Endothelial cell (in vitro differentiated cells): Measurements from ENCODE around the gene VPS36. TPM values are rescaled to one million over a fixed set of nuclear protein-coding genes. Genes with fewer than 3 reads are reported as not detected.

Source experiments
- DNase-seq: peaks from one replicate; pipeline ENCODE4 v3.0.0; 2021; ENCODE audit warnings: low spot score
- H3K27ac Mint-ChIP-seq: one replicate; pipeline ENCODE4 v1.8.0; 2021; ENCODE audit warnings: mixed read lengths, inconsistent platforms; ENCODE audit not compliant: unreplicated experiment
- H3K27me3 Mint-ChIP-seq: one replicate; pipeline ENCODE4 v1.8.0; 2021; ENCODE audit warnings: mild to moderate bottlenecking, moderate library complexity, mixed read lengths, inconsistent platforms; ENCODE audit not compliant: unreplicated experiment
- H3K36me3 Mint-ChIP-seq: one replicate; pipeline ENCODE4 v1.8.0; 2021; ENCODE audit warnings: mild to moderate bottlenecking, low read depth, mixed read lengths, inconsistent platforms; ENCODE audit not compliant: unreplicated experiment
- H3K4me1 Mint-ChIP-seq: one replicate; pipeline ENCODE4 v1.8.0; 2021; ENCODE audit warnings: mild to moderate bottlenecking, mixed read lengths, inconsistent platforms; ENCODE audit not compliant: unreplicated experiment
- H3K4me3 Mint-ChIP-seq: one replicate; pipeline ENCODE4 v1.8.0; 2021; ENCODE audit warnings: mild to moderate bottlenecking, mixed read lengths, inconsistent platforms; ENCODE audit not compliant: unreplicated experiment
- H3K9me3 Mint-ChIP-seq: one replicate; pipeline ENCODE4 v1.8.0; 2021; ENCODE audit warnings: mixed read lengths, inconsistent platforms; ENCODE audit not compliant: unreplicated experiment
- CTCF ChIP-seq: fragments of 200-600 bp; sonication (generic); IDR thresholded peaks from one replicate; pipeline ENCODE4 v1.5.0; 2021; ENCODE audit warnings: antibody characterized with exemption; ENCODE audit not compliant: unreplicated experiment
- total RNA-seq: library from RNA; stranded (reverse); fragmentation: NEBNext Ultra II Directional; extraction: Animal tissue kit (Norgen Biotek cat#: 25700); gene quantifications from one replicate; pipeline ENCODE4 v1.2.1, GENCODE V29; 2021; ENCODE audit not compliant: unreplicated experiment

The VPS36 gene
- total RNA-seq, 1 donor from 2014 or later: 51.6 TPM

GRCh38 chr13:52447815-52448552, 2.5 kb downstream of the VPS36 start:
- Mint-ChIP-seq H3K4me1 (peaks cover 29% of the 10 kb centered on the region), H3K9me3 (no peaks in the 10 kb centered on the region), H3K27me3 (peaks cover 6% of the 10 kb centered on the region), H3K4me3 (peak overlapping the region; percentile 38), H3K36me3 (peaks cover 8% of the 10 kb centered on the region), H3K27ac (no peak overlapping the region)
- no peak for TF ChIP-seq CTCF
- DNase-seq: no peak

- DNase-seq: no peak
- H3K36me3 Mint-ChIP-seq: peaks cover 8% of the 10 kb centered on the region
- peaks cover 6% of the 10 kb centered on the region for H3K27me3 Mint-ChIP-seq
- H3K4me3 Mint-ChIP-seq: no peak overlapping the region
- H3K9me3 Mint-ChIP-seq: no peaks in the 10 kb centered on the region
- H3K4me1 Mint-ChIP-seq: peaks cover 30% of the 10 kb centered on the region
- TF ChIP-seq CTCF: no peak
- no peak overlapping the region for H3K27ac Mint-ChIP-seq
These were observed 3.1 kb downstream of the VPS36 start for GRCh38 chr13:52447354-52447753.

GRCh38 chr13:52446265-52446664, 4.2 kb downstream of the VPS36 start:
- no peak for DNase-seq
- Mint-ChIP-seq H3K36me3 (peaks cover 9% of the 10 kb centered on the region), H3K27me3 (peaks cover 3% of the 10 kb centered on the region), H3K4me3 (no peak overlapping the region), H3K4me1 (peaks cover 26% of the 10 kb centered on the region), H3K9me3 (no peaks in the 10 kb centered on the region), H3K27ac (no peak overlapping the region)
- no peak for TF ChIP-seq CTCF

GRCh38 chr13:52432456-52432855, 18.0 kb downstream of the VPS36 start:
- H3K4me3 Mint-ChIP-seq: peak overlapping the region; percentile 14
- no peak for DNase-seq
- peaks cover 3% of the 10 kb centered on the region for H3K27me3 Mint-ChIP-seq
- H3K27ac Mint-ChIP-seq: peak overlapping the region; percentile 91
- peaks cover 72% of the 10 kb centered on the region for H3K4me1 Mint-ChIP-seq
- peaks cover 24% of the 10 kb centered on the region for H3K36me3 Mint-ChIP-seq
- no peaks in the 10 kb centered on the region for H3K9me3 Mint-ChIP-seq
- no peak for TF ChIP-seq CTCF

- Mint-ChIP-seq H3K36me3 (peaks cover 37% of the 10 kb centered on the region), H3K4me1 (peaks cover 52% of the 10 kb centered on the region), H3K27ac (peak overlapping the region; percentile 98), H3K4me3 (peak overlapping the region; percentile 34), H3K27me3 (peaks cover 5% of the 10 kb centered on the region), H3K9me3 (no peaks in the 10 kb centered on the region)
- no peak for DNase-seq
- no peak for TF ChIP-seq CTCF
These were observed 22.1 kb downstream of the VPS36 start for GRCh38 chr13:52428295-52428694.
